HG03064 (cell line): ENCODE data around the gene RNF138.
A peak's percentile ranks its signal among the peaks of the same experiment; 100 is the strongest.
"Not testable (repeated sequence)": the region's sequence is repeated elsewhere in the genome, so short reads cannot be mapped to it uniquely, and the experiment has no call there.

Source experiments
- ATAC-seq: cut with Tn5 transposase; IDR thresholded peaks from one replicate; pipeline ENCODE4 v1.9.1; 2021; ENCODE audit warnings: low read depth; ENCODE audit not compliant: unreplicated experiment

The RNF138 gene

DNA sequence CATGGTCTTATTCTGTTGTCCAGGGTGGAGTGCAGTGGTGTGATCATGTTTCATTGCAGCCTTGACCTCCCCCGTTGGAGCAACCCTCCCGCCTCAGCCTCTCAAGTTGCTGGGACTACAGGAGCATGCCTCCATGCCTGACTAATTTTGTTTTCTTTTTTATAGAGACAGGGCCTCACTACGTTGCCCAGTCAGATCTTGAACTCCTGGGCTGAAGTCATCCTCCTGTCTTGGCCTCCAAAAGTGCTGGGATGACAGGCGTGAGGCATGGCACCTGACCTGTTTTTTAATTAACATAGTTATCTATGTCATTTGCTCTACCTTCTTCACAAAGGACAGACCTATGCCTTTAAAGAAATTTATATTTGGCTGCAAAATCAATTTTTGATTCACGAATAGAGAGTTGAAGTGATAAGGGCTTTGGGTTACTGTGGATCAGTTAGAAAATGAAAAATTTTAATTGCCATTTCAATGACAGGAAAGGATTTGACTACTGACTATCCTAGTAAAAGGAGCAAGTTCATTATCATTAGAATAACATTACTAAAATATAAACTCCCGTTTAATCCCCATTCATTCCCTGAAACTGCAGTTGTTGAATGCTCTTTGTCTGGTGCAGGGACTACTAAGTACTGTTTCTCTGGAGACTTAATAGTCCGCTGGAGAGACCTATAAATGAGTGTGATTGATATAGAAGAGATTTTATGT lies 3.7 kb downstream of the RNF138 start:
- no peak for ATAC-seq

- ATAC-seq: no peak
These were observed 4.2 kb downstream of the RNF138 start for GRCh38 chr18:32095900-32096229.

- ATAC-seq: no peak
These were observed 5.3 kb downstream of the RNF138 start for GRCh38 chr18:32096946-32097345.

DNA sequence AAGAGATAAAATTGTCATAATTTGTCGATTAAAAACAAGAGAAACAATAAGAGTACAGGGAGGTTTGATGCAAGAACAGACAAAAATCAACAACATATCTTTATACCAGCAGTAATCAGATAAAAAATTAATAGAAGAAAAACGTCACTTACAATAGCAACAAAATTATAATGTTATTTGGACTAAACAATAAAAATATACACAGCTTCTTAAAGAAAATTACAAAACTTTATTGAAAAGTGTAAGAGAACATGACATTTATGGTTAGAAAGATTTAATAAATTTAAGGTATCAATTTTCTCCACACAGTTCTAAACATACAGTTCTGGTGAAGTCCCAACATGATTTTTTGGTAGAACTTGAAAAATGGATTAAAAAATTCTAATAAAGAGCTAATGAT lies 12.8 kb downstream of the RNF138 start:
- ATAC-seq: no peak

- ATAC-seq: no peak
These were observed 18.3 kb downstream of the RNF138 start for GRCh38 chr18:32110005-32110404.

GRCh38 chr18:32111706-32112105 lies 20.0 kb downstream of the RNF138 start:
- ATAC-seq: no peak

GRCh38 chr18:32112826-32113225 lies 21.2 kb downstream of the RNF138 start:
- no peak for ATAC-seq

GRCh38 chr18:32114293-32114942 lies 22.7 kb downstream of the RNF138 start:
- ATAC-seq: no peak

- ATAC-seq: no peak
These were observed 30.4 kb downstream of the RNF138 start for GRCh38 chr18:32122039-32122438.

DNA sequence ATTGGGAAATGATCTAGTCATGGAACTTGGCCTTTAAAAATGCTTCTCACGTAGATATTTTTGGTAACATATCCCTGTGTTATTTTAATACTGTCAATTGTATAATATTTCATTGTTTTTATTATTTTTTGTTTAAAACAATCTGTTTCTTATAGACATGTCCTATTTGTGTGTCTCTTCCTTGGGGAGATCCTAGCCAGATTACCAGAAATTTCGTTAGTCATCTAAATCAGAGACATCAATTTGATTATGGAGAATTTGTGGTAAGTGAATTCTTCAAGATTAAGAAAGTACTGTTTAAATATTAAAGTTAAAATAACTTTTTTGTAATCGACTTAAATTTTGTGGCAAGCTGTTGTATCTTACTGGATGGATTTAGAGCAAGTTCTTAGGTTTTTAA lies 34.9 kb downstream of the RNF138 start:
- no peak for ATAC-seq

DNA sequence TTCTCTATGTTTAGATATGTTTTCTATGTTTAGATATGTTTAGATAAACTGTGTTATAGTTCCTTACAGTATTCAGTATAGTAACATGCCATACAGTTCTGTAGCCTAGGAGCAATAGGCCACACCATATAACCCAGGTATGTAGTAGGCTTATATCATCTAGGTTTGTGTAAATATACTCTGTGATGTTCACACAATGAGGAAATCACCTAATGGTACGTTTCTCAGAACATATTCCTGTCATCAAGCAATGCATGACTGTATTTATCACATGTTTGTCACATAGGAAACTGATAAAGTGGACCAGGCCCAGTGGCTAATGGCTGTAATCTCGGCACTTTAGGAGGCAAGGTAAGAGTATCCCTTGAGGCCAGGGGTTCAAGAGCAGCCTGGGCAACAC lies 44.0 kb downstream of the RNF138 start:
- no peak for ATAC-seq

DNA sequence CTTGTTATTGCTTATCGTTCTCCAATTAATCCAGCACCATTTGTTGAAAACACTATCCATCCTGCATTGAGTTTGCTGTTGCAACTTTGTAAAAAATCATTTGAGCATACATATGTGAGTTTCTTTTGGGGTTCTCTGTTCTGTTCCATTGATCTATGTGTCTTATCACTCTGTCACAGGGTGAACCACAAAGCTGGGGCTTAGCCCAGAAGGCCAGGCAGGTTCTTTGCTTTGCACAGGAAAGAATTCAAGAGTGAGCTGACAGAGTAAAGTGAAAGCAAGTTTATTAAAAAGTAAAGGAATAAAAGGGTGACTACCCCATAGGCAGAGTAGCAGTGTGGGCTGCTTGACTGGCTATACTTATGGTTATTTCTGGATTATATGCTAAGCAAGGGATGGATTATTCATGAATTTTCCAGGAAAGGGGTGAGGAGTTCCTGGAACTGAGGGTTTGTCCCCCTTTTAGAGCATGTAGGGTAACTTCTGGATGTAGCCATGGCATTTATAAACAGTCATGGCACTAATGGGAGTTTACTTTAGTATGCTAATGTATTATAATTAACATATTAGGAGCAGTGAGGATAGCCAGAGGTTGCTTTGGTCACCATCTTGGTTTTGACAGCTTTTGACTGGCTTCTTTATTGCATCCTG lies 46.8 kb downstream of the RNF138 start:
- no peak for ATAC-seq

DNA sequence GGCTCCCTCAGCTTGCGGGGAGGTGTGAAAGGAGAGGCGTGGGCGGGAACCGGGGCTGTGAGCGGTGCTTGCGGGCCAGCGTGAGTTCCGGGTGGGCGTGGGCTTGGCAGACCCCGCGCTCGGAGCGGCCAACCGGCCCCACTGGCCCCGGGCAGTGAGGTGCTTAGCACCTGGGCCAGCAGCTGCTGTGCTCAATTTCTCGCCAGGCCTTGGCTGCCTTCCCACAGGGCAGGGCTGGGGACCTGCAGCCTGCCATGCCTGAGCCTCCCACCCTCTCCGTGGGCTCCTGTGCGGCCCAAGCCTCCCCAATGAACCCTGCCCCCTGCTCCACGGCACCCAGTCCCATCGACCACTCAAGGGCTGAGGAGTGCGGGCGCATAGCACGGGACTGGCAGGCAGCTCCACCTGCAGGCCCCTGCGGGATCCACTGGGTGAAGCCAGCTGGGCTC lies 48.2 kb downstream of the RNF138 start:
- ATAC-seq: no peak

- no peak for ATAC-seq
These were observed 56.7 kb downstream of the RNF138 start for GRCh38 chr18:32148185-32148870.

- ATAC-seq: peak; percentile 82
These were observed 61.2 kb downstream of the RNF138 start for GRCh38 chr18:32152705-32153448.

DNA sequence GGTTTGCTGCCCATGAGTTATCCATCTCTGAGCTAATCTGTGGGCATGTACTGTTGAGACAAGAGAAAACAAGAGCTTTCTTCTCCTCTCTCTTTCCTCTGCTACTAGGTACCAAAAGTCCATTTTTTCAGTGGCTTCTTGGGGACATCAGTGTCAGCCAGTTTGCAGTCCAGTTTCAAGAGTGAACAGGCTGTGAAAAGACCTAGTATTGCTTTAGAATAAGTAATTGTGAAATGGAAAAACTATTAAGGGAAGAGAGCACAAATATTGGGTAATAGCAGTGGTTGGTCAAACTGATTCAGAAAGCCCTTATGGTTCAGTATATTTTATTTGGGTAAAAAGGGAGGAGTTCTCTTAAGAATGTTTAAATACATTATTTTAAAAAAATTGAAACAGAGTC lies 65.2 kb downstream of the RNF138 start:
- ATAC-seq: no peak

DNA sequence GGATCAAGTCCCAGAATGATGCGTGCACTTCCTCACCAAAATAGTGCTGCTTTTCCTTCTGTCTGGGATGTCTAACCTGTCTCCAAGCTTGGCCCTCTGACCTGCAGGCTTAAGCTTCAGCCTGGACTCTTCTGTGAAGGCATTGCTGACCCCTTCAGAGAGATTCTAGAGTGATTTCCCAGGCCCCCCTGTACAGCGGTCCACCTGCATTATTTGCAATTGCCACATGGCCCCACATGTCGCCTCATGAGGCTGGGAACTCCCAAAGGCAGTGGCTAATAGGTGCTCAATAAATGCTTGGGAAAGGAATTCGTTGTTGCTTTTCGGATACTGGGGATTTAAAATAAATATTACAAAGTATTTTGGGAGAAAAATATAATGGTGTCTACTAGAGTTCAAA lies 65.9 kb downstream of the RNF138 start:
- no peak for ATAC-seq

DNA sequence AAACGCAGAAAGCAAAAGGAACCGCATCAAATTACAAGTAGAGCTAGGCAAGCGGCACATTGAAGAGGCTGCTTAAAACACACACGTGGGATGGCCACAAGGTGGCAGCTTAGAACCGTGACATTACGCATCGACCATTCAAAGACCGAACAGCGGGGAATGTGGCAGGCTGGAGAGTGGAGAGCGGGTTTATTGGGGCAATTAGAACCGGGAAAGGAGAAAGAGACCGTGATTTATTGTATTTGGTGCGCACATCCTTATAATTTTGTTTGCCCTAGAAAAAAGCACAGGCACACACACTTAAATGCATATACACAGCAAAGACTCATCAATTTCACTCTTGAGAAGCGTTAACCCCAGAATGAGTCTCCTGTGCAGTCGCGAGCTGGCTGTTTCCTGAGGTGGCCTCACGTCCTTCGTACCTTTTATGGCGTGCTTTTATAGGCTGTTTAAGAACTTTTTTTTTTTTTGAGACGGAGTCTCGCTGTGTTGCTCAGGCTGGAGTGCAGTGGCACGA lies 66.5 kb downstream of the RNF138 start:
- ATAC-seq: peak; percentile 90

- not testable (repeated sequence) for ATAC-seq
These were observed 67.0 kb downstream of the RNF138 start for GRCh38 chr18:32158631-32159030.

DNA sequence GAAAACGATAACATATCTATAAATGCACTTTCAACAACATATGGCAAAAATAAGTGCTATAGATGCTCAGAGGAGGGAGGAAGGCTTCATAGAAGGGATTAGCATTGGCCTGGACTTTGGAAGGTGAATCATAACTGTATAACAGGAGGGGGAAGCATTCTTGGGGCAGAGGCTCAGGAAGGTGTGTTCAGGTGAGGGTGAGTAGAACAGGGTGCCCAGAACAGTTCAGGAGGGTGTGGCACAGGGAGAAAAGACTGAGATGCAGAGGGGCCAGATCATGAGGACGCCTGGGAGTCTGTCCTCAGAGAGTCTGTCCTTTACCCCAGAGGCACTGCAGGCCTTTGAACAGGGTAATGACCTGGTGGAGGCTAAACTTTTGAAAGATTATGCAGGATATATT lies 68.9 kb downstream of the RNF138 start:
- no peak for ATAC-seq
